Liver (tissue), 3 donors: ENCODE measurements around the gene ESRP2.

Experiments used
- CTCF ChIP-seq: fragments of 150-350 bp; IDR thresholded peaks from 2 replicates; pipeline ENCODE4 v1.5.1; 2017; ENCODE audit warnings: improper control_type of control experiment, low read depth, low read length; ENCODE audit not compliant: missing input control
- GABPA ChIP-seq, 2 donors: IDR thresholded peaks in 1 of 2; conservative IDR thresholded peaks in 1 of 2; 2 replicates each; pipeline ENCODE4 v1.6.1; 2016; ENCODE audit warnings: antibody characterized with exemption in 2 of 2, mild to moderate bottlenecking in 1 of 2, moderate library complexity in 1 of 2
- JUND ChIP-seq, 2 donors: IDR thresholded peaks; 2 replicates each; pipeline ENCODE4 v1.6.1; 2016; ENCODE audit warnings: antibody characterized with exemption in 2 of 2
- RAD21 ChIP-seq, 2 donors: IDR thresholded peaks; 2 replicates each; pipeline ENCODE4 v1.6.1; 2016; ENCODE audit warnings: antibody characterized with exemption in 2 of 2, mild to moderate bottlenecking in 2 of 2
- REST ChIP-seq: IDR thresholded peaks from 2 replicates; pipeline ENCODE4 v1.6.1; 2016; ENCODE audit warnings: antibody characterized with exemption, mild to moderate bottlenecking
- RXRA ChIP-seq, 2 donors: IDR thresholded peaks; 2 replicates each; pipeline ENCODE4 v1.6.1; 2017 to 2018; ENCODE audit warnings: antibody characterized with exemption in 2 of 2, mild to moderate bottlenecking in 1 of 2
- SP1 ChIP-seq: IDR thresholded peaks from 2 replicates; pipeline ENCODE4 v1.6.1; 2018; ENCODE audit warnings: antibody characterized with exemption, mild to moderate bottlenecking
- YY1 ChIP-seq: IDR thresholded peaks from 2 replicates; pipeline ENCODE4 v1.6.1; 2016; ENCODE audit warnings: antibody characterized with exemption, mild to moderate bottlenecking
- ZBTB33 ChIP-seq: IDR thresholded peaks from 2 replicates; pipeline ENCODE4 v1.6.1; 2016; ENCODE audit warnings: antibody characterized with exemption
- donor health status: healthy.
- donor health status: healthy.

- TF ChIP-seq CTCF = no peak
- TF ChIP-seq GABPA (IDR thresholded peaks at IDR 0.05 in 1 of 2, conservative IDR thresholded peaks at IDR 0.05 in 1 of 2) = no peak
- no peak for TF ChIP-seq YY1
- no peak for TF ChIP-seq REST
- TF ChIP-seq RAD21 (IDR thresholded peaks at IDR 0.05) = no peak
- TF ChIP-seq JUND (IDR thresholded peaks at IDR 0.05) = no peak
- TF ChIP-seq ZBTB33 = no peak
- TF ChIP-seq RXRA (IDR thresholded peaks at IDR 0.05) = no peak
- no peak for TF ChIP-seq SP1
Observed at GRCh38 chr16:68219725-68220351, 16.1 kb downstream of the ESRP2 start.
